HG03025 (cell line): ENCODE measurements around the gene SENP5.

Experiments used
- ATAC-seq: cut with Tn5 transposase; IDR thresholded peaks from one replicate; pipeline ENCODE4 v1.9.1; 2021; ENCODE audit warnings: mild to moderate bottlenecking, moderate library complexity; ENCODE audit not compliant: unreplicated experiment, low FRiP score

SENP5 gene

GRCh38 chr3:196883361-196883760 lies 15.6 kb downstream of the SENP5 start:
- no peak for ATAC-seq

GRCh38 chr3:196886144-196886543 lies 18.4 kb downstream of the SENP5 start:
- no peak for ATAC-seq

- no peak for ATAC-seq
Measured at GRCh38 chr3:196889844-196890708, 22.4 kb downstream of the SENP5 start.

- ATAC-seq = no peak
Measured at GRCh38 chr3:196894557-196895295, 27.0 kb downstream of the SENP5 start.

- no peak for ATAC-seq
Measured at GRCh38 chr3:196896229-196896628, 28.5 kb downstream of the SENP5 start.

- ATAC-seq = no peak
Measured at GRCh38 chr3:196901768-196902167, 34.0 kb downstream of the SENP5 start.

GRCh38 chr3:196902296-196902695 lies 34.6 kb downstream of the SENP5 start:
- no peak for ATAC-seq

- no peak for ATAC-seq
Measured at GRCh38 chr3:196903740-196904139, 36.0 kb downstream of the SENP5 start.

- ATAC-seq = no peak
Measured at GRCh38 chr3:196914866-196915265, 47.1 kb downstream of the SENP5 start.

- no peak for ATAC-seq
Measured at GRCh38 chr3:196915375-196915774, 47.7 kb downstream of the SENP5 start.

GRCh38 chr3:196916221-196916620 lies 48.5 kb downstream of the SENP5 start:
- ATAC-seq = no peak

- ATAC-seq = no peak
Measured at GRCh38 chr3:196916995-196917394, 49.3 kb downstream of the SENP5 start.

- ATAC-seq = no peak
Measured at GRCh38 chr3:196918968-196919367, 51.2 kb downstream of the SENP5 start.

- ATAC-seq = no peak
Measured at GRCh38 chr3:196920733-196921132, 53.0 kb downstream of the SENP5 start.

GRCh38 chr3:196927571-196928453 lies 60.1 kb downstream of the SENP5 start:
- no peak for ATAC-seq

- ATAC-seq = no peak
Measured at GRCh38 chr3:196931157-196931556, 63.4 kb downstream of the SENP5 start.

GRCh38 chr3:196931828-196932587 lies 64.3 kb downstream of the SENP5 start:
- ATAC-seq = no peak

- no peak for ATAC-seq
Measured at GRCh38 chr3:196932600-196932999, 64.9 kb downstream of the SENP5 start.

- ATAC-seq = no peak
Measured at GRCh38 chr3:196936288-196936687, 68.6 kb downstream of the SENP5 start.

GRCh38 chr3:196938124-196938523 lies 70.4 kb downstream of the SENP5 start:
- ATAC-seq = no peak
